ENCODE data around the gene WDR64. TPM values are rescaled to one million over a fixed set of nuclear protein-coding genes. Genes with fewer than 3 reads are reported as not detected.

Gene WDR64
- total and polyA plus RNA-seq, 2 experiments from 2014 or later = not detected

DNA sequence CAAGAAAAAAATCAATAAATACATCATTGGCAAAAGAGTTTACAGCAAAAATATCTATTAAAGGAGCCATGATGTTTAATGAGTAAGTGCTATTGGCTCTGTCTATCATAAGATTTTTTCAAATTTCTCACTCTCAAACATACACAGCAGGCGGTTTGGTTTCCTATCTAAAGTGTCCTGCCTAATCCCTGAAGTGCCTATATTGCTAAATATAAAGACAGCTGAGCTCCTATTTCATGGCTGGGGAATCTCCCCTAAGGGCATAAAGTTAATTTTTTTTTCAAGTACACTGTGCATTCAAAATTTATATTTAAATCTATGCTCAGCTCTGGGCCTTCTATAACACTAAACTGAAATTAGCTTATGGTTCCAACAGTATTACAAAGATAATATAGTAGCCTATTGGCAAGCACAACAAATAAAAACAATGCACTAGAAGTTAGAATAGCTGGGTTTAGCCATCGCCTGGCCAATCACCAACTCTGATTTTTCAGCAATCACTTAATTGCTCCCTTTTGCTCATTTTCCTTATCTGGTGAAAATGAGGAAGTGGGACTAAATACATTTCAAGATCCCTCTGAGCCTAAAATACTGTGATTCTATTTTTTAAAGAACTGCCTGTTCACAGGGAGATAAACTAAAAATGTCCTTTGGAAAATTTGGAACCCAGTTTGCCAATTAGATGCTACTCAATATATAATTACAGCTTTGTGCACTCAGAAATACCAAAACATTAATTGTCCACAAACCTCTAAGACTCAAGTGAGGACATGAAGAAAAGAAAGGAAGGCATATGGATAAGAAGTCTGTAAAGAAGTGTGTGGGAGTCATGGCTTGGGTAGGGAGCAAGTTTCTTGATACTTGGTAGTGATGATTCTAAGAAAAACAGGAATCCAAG lies 62.5 kb downstream of the WDR64 start:
- Histone ChIP-seq H3K36me3 (ENCODE audit: insufficient read depth) (no peaks in the 10 kb centered on the region), H3K79me2 (replicated peaks; ENCODE audit: insufficient read depth) (no peaks in the 10 kb centered on the region), H3K27ac (ENCODE audit: low read depth) (no peak overlapping the region), H3K27me3 (ENCODE audit: insufficient read depth) (no peaks in the 10 kb centered on the region), H3K9me2 (ENCODE audit: insufficient read depth) (no peaks in the 10 kb centered on the region), H3K4me2 (no peak overlapping the region), H2AFZ (no peak overlapping the region), H3K4me3 (no peak overlapping the region), H4K20me1 (replicated peaks; ENCODE audit: insufficient read depth) (no peaks in the 10 kb centered on the region), H3F3A (replicated peaks; ENCODE audit: low read depth) (no peaks in the 10 kb centered on the region), H3K4me1 (ENCODE audit: insufficient read depth) (no peaks in the 10 kb centered on the region)
- H3K27ac Mint-ChIP-seq = no peak overlapping the region
- H3K9me3 Mint-ChIP-seq = no peaks in the 10 kb centered on the region
- TF ChIP-seq CREB1 (CRISPR knock-in tag; IDR thresholded peaks at IDR 0.05; ENCODE audit: low read depth) (no peak), NANOG (IDR thresholded peaks at IDR 0.05; ENCODE audit: borderline replicate concordance) (no peak), JUNB (IDR thresholded peaks at IDR 0.05; ENCODE audit: unreplicated experiment) (no peak), EZH2phosphoT487 (IDR thresholded peaks at IDR 0.05; ENCODE audit: unreplicated experiment) (no peak), EZH2 (IDR thresholded peaks at IDR 0.05; ENCODE audit: low read depth, unreplicated experiment) (no peak), STAT1 (IDR thresholded peaks at IDR 0.05; ENCODE audit: unreplicated experiment) (no peak), ZNF331 (CRISPR knock-in tag; IDR thresholded peaks at IDR 0.05; ENCODE audit: low read depth) (no peak)
- TF ChIP-seq, protein P1, sequence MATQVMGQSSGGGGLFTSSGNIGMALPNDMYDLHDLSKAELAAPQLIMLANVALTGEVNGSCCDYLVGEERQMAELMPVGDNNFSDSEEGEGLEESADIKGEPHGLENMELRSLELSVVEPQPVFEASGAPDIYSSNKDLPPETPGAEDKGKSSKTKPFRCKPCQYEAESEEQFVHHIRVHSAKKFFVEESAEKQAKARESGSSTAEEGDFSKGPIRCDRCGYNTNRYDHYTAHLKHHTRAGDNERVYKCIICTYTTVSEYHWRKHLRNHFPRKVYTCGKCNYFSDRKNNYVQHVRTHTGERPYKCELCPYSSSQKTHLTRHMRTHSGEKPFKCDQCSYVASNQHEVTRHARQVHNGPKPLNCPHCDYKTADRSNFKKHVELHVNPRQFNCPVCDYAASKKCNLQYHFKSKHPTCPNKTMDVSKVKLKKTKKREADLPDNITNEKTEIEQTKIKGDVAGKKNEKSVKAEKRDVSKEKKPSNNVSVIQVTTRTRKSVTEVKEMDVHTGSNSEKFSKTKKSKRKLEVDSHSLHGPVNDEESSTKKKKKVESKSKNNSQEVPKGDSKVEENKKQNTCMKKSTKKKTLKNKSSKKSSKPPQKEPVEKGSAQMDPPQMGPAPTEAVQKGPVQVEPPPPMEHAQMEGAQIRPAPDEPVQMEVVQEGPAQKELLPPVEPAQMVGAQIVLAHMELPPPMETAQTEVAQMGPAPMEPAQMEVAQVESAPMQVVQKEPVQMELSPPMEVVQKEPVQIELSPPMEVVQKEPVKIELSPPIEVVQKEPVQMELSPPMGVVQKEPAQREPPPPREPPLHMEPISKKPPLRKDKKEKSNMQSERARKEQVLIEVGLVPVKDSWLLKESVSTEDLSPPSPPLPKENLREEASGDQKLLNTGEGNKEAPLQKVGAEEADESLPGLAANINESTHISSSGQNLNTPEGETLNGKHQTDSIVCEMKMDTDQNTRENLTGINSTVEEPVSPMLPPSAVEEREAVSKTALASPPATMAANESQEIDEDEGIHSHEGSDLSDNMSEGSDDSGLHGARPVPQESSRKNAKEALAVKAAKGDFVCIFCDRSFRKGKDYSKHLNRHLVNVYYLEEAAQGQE (IDR thresholded peaks at IDR 0.05; ENCODE audit: unreplicated experiment) = no peak
- TF ChIP-seq, protein P2, sequence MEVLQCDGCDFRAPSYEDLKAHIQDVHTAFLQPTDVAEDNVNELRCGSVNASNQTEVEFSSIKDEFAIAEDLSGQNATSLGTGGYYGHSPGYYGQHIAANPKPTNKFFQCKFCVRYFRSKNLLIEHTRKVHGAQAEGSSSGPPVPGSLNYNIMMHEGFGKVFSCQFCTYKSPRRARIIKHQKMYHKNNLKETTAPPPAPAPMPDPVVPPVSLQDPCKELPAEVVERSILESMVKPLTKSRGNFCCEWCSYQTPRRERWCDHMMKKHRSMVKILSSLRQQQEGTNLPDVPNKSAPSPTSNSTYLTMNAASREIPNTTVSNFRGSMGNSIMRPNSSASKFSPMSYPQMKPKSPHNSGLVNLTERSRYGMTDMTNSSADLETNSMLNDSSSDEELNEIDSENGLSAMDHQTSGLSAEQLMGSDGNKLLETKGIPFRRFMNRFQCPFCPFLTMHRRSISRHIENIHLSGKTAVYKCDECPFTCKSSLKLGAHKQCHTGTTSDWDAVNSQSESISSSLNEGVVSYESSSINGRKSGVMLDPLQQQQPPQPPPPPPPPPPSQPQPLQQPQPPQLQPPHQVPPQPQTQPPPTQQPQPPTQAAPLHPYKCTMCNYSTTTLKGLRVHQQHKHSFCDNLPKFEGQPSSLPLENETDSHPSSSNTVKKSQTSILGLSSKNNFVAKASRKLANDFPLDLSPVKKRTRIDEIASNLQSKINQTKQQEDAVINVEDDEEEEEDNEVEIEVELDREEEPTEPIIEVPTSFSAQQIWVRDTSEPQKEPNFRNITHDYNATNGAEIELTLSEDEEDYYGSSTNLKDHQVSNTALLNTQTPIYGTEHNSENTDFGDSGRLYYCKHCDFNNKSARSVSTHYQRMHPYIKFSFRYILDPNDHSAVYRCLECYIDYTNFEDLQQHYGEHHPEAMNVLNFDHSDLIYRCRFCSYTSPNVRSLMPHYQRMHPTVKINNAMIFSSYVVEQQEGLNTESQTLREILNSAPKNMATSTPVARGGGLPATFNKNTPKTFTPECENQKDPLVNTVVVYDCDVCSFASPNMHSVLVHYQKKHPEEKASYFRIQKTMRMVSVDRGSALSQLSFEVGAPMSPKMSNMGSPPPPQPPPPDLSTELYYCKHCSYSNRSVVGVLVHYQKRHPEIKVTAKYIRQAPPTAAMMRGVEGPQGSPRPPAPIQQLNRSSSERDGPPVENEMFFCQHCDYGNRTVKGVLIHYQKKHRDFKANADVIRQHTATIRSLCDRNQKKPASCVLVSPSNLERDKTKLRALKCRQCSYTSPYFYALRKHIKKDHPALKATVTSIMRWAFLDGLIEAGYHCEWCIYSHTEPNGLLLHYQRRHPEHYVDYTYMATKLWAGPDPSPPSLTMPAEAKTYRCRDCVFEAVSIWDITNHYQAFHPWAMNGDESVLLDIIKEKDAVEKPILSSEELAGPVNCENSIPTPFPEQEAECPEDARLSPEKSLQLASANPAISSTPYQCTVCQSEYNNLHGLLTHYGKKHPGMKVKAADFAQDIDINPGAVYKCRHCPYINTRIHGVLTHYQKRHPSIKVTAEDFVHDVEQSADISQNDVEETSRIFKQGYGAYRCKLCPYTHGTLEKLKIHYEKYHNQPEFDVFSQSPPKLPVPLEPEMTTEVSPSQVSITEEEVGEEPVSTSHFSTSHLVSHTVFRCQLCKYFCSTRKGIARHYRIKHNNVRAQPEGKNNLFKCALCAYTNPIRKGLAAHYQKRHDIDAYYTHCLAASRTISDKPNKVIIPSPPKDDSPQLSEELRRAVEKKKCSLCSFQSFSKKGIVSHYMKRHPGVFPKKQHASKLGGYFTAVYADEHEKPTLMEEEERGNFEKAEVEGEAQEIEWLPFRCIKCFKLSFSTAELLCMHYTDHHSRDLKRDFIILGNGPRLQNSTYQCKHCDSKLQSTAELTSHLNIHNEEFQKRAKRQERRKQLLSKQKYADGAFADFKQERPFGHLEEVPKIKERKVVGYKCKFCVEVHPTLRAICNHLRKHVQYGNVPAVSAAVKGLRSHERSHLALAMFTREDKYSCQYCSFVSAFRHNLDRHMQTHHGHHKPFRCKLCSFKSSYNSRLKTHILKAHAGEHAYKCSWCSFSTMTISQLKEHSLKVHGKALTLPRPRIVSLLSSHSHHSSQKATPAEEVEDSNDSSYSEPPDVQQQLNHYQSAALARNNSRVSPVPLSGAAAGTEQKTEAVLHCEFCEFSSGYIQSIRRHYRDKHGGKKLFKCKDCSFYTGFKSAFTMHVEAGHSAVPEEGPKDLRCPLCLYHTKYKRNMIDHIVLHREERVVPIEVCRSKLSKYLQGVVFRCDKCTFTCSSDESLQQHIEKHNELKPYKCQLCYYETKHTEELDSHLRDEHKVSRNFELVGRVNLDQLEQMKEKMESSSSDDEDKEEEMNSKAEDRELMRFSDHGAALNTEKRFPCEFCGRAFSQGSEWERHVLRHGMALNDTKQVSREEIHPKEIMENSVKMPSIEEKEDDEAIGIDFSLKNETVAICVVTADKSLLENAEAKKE (CRISPR knock-in tag; IDR thresholded peaks at IDR 0.05) = no peak
- TF ChIP-seq, protein P3, sequence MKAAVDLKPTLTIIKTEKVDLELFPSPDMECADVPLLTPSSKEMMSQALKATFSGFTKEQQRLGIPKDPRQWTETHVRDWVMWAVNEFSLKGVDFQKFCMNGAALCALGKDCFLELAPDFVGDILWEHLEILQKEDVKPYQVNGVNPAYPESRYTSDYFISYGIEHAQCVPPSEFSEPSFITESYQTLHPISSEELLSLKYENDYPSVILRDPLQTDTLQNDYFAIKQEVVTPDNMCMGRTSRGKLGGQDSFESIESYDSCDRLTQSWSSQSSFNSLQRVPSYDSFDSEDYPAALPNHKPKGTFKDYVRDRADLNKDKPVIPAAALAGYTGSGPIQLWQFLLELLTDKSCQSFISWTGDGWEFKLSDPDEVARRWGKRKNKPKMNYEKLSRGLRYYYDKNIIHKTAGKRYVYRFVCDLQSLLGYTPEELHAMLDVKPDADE (IDR thresholded peaks at IDR 0.05) = no peak
- DNase-seq (ENCODE audit: low spot score) = no peak
- H3K36me3 Mint-ChIP-seq (ENCODE audit: low read depth) = no peaks in the 10 kb centered on the region
- H3K4me1 Mint-ChIP-seq = no peaks in the 10 kb centered on the region
- no peak for ATAC-seq
- H3K4me3 Mint-ChIP-seq = no peak overlapping the region
- peaks cover 3% of the 10 kb centered on the region for H3K27me3 Mint-ChIP-seq (ENCODE audit: insufficient read depth, low read depth, poor library complexity)
